Breast epithelium (tissue), 3 donors: ENCODE data around the gene LRCH4.
A peak's percentile ranks its signal among the peaks of the same experiment; 100 is the strongest.

Experiments
- POLR2A ChIP-seq: fragments of 450-650 bp; IDR thresholded peaks from one replicate; pipeline ENCODE4 v1.6.1; 2016; ENCODE audit warnings: antibody characterized with exemption, mild to moderate bottlenecking, moderate library complexity
- POLR2AphosphoS5 ChIP-seq, 3 donors: sonication (generic); formaldehyde crosslinking; IDR thresholded peaks; one replicate each; pipeline ENCODE4 v1.6.1; 2017; ENCODE audit warnings: antibody characterized with exemption in 3 of 3

DNA sequence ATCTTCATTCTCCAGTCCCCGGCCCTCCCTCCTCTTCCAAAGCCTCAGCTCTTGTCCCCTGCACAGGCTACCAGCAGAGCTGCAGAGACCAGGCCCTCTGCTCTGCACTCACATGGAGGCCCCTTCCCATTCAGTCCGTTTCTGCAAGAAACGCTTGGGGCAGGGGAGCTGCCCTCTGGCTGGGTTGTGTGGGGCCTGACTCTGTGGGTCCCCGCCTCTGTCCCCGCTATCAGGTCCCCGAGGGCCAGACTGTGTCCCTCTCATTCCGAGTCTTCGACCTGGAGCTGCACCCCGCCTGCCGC is 17.7 kb upstream of the LRCH4 start:
- peak in 1 of 3 donors; percentile 4 for TF ChIP-seq POLR2AphosphoS5 (IDR thresholded peaks at IDR 0.05)
- TF ChIP-seq POLR2A = no peak
